ENCODE measurements around the gene RIMKLB.
"Not testable (repeated sequence)": the region's sequence is repeated elsewhere in the genome, so short reads cannot be mapped to it uniquely, and the experiment has no call there.

RIMKLB gene

DNA sequence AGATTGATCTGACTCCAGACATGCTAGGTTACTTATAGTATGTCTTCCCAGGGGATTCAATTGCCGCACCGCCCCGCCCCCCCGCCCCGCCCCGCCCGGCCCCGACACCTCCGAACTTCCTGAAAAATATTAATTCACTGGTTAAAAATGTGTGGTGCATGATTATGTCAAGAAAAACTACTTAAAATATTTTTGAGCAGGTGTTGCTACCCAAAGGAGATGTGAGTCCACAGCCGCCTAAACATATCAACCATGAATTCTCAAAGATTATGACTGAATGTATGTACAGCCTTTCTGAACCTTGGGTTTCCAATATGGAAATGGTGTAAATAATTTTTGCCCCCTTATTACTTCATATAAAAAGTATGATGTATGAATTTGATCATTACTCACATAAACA is 2.7 kb upstream of the RIMKLB start:
- DNase-seq: no peak

DNA sequence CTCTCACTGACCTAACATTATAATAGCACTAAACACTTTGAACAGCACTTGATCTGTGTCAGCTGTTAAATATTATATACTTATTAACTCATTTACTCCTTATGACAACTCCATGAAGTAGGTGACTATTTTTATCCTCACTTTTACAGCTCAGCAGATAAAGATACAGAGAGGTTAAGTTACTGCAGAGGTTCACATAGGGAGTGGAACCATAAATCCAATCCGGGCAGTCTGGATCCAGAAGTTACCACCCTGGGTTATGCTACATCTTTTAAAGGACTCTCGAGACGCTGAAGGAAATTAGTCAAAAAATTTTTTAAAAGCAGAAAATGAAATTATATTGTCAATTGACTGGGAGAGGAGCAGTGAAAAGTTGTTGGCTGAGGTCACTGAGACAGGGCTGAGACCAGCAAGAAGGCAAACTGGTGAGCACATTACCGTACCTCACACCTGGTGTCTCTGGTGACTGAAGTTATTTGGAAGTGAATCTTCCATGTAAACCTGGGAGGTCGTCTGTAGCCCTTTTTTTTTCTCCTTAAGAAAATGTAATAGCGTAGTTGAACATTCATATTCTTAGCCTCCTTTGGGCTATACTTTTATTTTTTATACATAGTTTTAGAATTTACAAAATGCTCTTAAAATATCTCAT is 1.2 kb upstream of the RIMKLB start:
- no peak for DNase-seq

DNA sequence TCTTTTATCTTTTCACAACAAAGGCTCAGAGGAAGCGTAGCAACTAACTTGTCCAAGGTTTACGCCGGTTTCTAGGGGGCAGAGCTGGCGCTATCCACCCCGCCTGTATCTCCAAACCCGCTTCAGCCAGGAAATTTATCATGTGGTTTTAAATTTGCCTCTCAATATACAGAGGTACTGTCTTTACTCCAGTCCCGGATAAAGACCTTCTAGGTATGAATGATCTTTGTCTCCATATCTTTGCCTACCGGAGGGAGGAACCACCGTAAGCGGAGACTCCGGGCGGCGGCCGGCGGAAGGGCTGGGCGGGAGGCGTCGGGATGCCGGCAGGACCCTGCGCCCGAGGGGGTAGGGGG is 693 bp upstream of the RIMKLB start:
- DNase-seq: no peak

DNA sequence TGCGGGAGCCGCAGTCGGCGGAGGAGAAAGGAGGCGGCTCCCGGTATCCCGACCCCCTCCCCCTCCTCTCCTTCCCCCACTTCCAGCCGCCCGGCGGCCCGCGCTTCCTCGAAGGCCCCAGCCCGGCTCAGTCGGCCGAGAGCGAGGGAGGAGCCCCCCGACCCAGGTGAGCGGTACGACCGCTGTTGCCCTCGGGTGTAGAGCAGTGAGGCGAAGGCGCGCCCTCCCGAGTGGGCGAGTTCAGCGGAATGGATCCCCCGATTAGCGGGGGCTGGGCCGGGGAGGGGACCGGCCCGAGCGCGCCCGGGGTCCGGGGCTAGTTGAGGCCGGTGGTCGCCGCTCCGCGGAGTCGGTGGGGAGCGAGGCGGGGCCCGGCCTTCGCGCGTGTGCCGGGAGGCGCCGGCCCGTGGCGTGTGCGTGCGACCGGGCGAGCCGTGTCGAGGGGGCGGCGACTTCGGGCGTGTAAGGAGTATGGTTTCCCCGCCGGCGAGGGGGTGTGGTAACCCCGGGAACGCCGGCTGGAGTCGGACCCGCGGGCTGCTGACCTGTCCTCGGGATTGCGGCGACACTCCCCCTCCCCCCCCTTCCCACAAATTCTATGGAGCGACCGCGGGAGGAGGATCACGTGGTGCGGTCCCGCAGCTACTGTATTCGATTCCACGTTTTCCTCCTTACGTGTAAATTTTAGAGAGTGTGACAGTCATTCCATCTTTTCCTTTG is 501 bp downstream of the RIMKLB start:
- DNase-seq: no peak

DNA sequence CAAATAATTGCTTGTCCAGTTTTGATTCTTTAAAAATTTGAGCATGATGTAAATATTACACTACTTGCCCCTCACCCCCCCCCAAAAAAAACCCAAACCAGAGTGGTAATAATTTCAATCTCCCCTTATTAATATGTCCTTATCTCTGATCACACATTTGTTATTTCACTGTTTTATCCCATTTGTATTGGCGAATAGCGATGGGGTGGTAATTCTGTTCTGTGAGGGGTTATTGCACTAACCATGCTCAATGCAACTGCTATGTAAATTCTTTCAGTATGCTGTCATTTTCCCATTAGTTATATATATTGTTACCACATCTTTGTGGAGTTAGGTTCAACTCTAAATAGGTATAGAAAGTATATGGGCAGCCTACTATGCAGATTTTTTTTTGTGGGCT is 1.1 kb downstream of the RIMKLB start:
- DNase-seq: no peak

DNA sequence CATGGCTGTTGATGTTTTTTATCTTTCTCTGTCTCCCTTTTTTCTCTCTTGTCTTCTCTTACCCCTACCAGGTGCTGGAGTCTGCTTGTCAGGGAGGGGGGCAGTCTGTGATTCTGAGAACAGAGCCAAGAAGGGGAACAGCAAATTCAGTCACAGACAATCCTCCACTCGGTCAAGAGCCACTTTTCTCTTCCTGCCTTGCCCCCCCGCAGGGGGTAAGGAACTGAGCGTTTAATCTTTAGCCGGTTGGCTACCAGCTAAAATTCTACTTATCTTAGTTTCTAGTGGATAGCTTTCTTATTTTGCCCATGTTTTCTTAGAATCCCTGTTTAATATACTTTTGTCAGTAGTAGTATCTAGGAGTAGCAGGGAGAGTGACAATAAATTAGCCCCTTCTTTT is 1.9 kb downstream of the RIMKLB start:
- DNase-seq: no peak

DNA sequence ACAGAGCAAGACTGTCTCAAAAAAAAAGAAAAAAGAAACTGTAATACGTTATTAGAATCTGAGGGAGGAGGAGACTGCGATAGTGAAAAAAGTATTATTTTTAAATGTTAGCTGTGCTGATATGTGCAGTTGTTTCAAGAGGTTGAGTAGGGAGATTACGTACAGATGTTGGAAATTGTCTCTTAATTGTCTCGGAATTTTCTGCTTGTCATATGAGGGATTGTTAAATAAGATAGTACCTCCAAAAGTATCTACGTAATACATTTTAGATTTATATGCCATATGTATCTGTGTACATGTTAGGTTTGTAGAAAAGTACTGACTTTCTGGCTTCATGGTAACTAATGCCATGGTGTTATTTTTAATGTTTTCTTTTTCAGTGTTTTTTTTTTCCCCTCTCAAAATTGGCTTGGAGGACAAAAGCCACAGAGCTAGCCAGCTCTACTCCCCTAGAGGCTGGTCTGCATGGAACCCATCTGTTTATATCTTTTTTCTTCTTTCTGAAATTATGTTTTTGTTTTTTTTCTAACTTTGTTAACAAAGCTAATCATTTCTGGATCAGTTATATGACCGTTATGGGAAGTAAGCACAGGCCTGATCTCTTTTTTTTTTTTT is 3.4 kb downstream of the RIMKLB start:
- DNase-seq: no peak

DNA sequence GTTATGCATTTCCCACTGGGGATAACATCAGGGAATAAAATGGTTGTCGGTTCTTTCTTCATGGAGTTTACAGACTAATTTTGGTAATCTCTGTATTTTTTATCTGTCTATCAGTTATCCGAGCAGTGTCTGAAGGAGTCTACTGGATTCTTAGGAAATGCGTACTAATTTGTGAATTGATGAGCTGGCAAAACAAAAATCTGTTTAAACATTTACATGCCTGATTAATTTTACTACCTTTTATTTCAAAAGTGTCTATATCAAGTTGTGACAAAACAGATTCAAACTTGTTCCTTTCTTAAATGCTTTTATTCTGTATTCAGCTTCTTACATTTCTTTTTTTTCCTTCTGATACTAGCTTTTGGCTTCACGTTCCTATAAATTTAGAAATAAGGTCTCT is 4.4 kb downstream of the RIMKLB start:
- no peak for DNase-seq

DNA sequence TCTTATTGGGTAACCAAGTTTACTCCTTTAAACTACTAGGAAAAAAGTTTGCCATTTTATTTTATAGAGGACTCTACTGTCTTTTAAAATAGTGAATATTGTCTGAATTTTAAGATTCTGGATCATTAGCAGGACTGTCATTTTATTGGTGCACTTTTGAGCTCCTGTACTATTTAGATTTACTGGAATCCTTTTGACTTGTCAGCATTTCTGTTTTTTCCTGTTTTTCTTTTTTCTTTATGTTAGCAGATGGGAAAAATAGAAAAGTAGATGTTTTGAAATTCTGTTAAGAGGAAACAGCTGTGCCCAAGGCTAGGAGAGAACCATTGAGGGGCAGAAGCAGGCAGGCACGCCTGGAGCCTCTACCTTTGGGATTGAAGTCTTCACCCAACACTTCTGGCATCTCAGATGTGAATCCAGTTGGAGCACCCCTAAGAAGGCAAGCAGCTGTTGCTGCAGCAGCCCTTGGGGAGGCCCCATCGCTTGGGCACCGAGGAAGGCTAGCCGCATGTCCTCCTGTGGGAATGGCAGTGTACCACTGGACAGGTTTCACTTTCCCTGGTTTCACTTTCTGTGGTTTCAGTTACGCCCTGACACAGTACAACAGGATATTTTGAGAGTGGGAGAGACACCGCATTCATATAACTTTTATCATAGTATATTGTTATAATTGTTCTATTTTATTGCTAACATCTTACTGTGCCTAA is 11.5 kb downstream of the RIMKLB start:
- no peak for DNase-seq

DNA sequence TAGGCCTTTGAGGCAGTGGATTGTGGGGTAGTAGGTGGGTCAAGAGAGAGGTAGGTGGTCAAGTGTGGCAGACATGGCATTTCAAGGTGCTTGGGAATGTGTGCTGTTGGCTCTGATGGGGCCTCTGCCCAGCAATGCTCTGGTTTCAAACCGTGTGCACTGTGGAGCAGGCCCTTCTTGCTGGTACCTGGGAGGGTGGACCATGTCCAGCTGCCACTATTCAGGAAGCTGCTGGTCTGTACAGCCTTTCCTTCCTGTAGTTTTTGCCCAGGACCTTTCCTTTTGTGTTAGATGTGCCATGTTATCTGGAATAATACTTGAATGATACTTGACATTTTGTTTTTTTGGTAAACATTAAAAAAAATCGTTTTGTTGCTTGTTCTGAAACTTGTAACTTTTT is 14.8 kb downstream of the RIMKLB start:
- DNase-seq: no peak

DNA sequence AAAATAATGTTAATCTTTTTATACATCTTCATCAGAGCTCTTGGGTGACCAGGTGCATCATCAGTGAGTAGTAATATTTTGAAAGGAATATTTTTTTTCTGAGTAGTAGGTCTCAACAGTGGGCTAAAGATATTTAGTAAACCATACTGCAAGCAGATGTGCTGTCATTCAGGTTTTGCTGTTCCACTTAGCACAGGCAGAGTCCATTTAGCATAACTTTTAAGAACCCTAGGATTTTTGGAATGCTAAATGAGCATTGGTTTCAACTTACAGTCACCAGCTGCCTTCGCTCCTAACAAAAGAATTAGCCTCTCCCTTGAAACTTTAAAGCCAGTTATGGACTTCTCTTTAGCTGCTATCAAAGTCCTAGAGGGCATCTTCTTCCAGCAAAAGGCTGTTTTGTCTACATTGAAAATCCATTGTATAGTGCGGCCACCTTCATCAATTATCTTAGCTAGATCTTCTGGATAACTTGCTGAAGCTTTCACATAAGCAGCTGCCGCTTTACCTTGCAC is 24.6 kb downstream of the RIMKLB start:
- no peak for DNase-seq

DNA sequence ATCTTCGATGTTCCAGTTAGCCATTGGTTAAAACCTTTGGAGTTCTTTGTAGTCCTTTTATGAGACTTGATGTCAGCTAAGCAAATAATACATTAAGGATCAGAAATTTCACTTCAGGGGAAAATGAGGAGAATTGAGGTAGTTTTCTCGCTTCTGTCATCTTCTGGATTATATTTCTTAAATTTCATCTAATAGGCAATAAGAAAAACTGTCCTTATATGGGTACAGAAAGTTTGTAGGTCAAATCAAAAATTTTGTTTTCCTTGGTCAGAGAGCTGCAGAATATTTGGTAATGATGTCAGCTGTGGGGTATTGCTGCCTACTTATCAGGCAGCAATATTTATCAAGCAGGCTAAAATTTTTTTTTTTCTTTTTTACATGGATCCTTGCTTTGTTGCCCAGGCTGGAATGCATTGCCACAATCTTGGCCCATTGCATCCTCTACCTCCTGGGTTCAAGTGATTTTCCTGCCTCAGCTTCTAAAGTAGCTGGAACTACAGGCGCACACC is 37.1 kb downstream of the RIMKLB start:
- DNase-seq: no peak

DNA sequence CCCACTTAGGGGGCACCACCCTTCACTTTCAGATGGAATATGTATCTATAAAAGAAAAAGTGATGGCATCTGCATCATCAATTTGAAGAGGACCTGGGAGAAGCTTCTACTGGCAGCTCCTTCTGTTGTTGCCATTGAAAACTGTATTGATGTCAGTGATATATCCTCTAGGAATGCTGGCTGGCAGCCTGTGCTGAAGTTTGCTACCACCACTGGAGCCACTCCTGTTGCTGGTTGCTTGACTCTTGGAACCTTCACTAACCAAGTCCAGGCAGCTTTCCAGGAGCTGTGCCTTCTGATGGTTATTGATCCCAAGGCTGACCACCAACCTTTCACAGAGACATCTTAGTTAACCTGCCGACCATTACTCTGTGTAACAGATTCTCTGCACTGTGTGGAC is 44.7 kb downstream of the RIMKLB start:
- no peak for DNase-seq

DNA sequence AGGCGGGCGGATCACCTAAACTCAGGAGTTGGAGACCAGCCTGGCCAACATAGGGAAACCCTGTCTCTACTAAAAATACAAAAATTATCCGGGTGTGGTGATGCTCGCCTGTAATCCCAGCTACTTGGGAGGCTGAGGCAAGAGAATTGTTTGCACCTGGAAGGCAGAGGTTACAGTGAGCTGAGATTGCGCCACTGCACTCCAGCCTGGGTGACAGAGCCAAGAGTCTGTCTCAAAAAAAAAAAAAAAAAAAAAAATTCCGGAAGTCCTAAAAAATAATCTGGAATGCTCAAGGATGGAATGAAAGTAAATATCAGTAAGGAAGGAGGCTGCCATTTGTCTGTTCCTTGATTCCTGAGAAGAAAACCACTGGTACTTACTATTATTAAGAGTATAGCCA is 45.3 kb downstream of the RIMKLB start:
- not testable (repeated sequence) for DNase-seq

DNA sequence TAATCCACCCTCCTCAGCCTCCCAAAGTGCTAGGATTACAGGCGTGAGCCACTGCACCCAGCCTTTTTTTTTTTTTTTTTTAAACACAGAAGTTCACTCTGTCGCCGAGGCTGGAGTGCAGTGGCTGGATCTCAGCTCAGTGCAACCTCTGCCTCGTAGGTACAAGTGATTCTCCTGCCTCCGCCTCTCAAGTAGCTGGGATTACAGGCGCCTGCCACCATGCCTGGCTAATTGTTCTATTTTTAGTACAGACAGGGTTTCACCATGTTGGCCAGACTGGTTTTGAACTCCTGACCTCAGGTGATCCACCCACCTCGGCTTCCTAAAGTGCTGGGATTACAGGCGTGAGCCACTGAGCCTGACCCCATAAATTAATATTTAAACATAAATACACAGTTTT is 47.8 kb downstream of the RIMKLB start:
- DNase-seq: not testable (repeated sequence)

DNA sequence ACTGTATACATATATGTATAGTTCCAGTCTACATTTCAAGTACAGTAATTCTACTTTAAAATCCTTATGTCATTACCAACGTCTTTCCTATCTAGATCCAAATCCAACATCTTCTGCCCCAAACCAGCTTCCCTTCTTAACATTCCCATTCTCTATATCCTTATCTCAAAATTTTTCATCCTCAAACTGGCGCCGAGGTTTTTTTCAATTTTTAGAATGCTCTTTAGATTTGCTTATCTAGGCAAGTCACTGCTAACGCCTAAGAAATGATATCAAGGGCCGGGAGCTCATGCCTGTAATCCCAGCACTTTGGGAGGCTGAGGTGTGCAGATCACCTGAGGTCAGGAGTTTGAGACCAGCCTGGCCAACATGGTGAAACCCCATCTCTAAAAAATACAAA is 48.3 kb downstream of the RIMKLB start:
- DNase-seq: no peak

DNA sequence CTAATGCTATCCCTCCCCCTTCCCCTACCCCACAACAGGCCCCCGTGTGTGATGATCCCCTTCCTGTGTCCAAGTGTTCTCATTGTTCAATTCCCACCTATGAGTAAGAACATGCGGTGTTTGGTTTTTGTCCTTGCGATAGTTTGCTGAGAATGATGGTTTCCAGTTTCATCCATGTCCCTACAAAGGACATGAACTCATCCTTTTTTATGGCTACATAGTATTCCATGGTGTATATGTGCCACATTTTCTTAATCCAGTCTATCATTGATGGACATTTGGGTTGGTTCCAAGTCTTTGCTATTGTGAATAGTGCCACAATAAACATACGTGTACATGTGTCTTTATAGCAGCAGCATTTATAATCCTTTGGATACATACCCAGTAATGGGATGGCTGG is 62.3 kb downstream of the RIMKLB start:
- not testable (repeated sequence) for DNase-seq

DNA sequence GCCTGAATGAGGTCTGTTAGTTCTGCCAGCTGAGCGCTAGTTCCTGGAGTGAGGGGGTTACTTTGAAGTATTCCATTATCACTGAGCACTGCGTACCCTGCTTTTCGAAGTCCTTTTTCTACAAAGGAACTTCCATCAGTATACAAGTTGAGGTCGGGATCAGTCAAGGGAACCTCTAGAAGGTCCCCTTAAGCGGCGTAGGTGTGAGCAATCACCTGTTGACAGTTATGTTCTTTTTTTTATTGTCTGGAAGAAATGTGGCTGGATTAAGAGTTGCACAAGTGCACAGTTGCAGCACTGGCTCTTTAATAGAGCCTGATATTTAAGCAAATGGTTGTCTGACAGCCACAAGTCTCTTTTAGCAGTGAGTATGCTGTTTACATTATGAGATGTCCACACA is 64.9 kb downstream of the RIMKLB start:
- DNase-seq: not testable (repeated sequence)

DNA sequence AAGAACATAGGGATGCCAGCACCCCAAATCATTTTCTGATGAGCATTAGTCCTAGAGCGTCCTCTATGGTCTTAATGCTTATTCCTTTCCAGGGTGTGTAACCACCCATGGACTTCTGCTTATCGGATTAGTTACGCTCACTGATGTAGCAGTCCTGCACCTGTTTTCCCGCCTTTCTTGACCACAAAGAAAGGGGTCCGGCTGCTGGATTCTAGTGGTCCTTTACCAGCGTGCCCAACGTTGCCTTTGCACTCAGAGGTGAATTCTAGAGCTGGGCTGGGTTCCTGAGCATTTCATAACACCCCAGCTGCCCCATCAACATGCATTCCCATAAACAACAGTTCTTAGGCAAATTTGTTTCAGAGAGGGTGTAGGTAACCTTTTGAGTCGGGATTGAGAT is 68.3 kb downstream of the RIMKLB start:
- not testable (repeated sequence) for DNase-seq

DNA sequence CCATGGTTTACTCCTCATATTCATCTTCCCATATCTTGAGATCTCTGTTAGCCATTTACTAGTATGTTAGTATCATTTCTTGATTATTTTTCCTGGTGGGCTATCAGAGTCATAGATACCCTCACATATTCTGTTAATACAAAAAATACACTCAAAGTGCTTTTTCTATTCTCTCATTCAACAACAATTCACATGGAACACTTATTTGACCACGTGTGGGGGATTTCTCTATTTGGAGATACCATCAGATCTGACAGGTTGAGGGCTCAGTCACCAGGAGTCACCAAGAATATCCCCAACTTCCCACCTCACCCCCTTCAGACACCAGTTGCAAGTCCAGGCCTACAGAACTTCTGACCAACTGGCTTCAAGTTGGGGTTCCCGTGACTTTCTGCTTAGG is 72.7 kb downstream of the RIMKLB start:
- DNase-seq: no peak

DNA sequence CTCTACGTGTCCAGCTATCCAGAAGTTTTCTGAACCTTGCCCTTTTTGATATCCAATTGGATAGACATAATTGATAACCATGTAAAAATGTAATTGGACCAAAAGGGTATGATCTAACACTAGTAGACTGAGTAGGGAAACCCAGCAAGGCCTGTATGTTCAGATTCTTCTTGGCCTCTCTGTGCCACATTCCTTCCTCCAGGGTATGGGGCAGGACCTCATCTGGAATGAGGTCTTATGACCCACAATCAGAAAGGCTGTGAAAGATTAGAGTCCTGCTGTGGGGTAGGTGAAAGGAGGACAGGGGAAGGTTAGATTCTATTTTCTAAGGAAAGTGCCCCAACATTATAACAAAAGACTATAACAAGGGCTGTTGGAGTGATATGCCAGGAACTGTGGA is 73.3 kb downstream of the RIMKLB start:
- no peak for DNase-seq

DNA sequence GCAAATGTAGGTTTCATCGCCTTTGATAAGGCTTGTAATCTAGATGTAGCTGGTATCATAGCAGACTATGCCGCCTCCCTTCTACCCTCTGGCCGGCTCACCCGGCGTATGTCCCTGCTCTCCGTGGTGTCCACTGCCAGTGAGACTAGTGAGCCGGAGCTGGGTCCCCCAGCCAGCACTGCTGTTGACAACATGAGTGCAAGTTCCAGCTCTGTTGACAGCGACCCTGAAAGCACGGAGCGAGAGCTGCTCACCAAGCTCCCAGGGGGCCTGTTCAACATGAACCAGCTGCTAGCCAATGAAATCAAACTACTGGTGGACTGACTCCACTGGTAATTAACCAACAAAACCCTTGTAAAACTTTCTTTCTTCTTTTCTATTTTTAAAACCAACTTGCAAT is 75.7 kb downstream of the RIMKLB start:
- no peak for DNase-seq

DNA sequence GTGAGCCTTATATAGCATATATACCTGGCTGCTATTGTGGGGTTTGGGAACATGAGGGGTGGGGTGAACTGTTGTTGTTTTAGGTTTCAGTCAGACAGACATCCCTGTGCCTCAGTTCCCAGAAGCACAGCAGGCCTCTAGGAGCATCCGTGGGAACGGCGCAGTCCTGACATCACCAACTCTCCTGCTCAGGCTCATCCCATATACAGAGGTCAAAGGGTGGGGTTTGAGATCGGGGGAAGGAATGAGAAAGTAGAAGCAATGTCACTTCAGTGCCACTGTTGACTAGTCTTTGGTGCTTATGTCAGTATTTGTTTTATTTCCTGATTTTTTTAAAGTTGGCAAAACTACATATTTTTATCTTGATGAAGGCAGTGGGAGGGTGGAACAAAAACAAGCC is 81.5 kb downstream of the RIMKLB start:
- no peak for DNase-seq

DNA sequence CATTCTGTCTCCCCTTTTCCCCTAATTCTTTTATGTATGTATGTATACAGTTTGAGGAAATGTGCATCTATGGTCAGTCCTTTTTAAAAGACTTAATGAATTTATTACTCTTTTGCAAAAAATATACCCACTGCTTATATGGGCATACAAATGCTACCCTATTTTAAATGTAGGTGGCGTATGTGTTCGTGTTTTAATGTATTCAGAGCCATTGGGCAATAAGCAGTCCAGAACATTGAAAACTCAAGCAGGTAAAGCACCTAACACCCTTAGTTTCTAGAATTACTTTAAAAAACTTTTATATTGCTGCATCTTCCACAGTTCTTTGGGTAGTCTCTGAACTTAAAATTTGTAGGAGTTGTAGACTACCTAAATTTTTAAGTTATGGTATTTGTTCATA is 82.1 kb downstream of the RIMKLB start:
- no peak for DNase-seq
